Activated naive CD4-positive, alpha-beta T cell treated with anti-CD3 and anti-CD28 coated beads for 36 hours (primary cell): ENCODE results near the gene FAM163A. TPM values are rescaled to one million over a fixed set of nuclear protein-coding genes. Genes with fewer than 3 reads are reported as not detected.

Source experiments
- total RNA-seq, 2 experiments: library from RNA; stranded (reverse); gene quantifications; one replicate each; pipeline ENCODE4 v1.2.3, GENCODE V29; 2021

Gene FAM163A
- total RNA-seq, 2 experiments from 2014 or later, result 0.10 TPM; not detected in 1

Other genes with a start within 250 kb of the FAM163A start
- not detected for gene NPHS2, start 167.3 kb upstream of the FAM163A start, total RNA-seq
- gene TDRD5, start 151.5 kb upstream of the FAM163A start, total RNA-seq, result not detected
- gene TOR1AIP2, start 134.5 kb downstream of the FAM163A start, total RNA-seq, result 10 to 100 TPM; 28.1 to 28.9 TPM
- 10 to 100 TPM; 39.4 to 42.3 TPM for gene TOR1AIP1, start 139.0 kb downstream of the FAM163A start, total RNA-seq
- gene CEP350, start 211.5 kb downstream of the FAM163A start, total RNA-seq, result 10 to 100 TPM; 30.3 to 36.0 TPM